Fibroblast of lung (primary cell): ENCODE results near the gene CHD5. TPM values are rescaled to one million over a fixed set of nuclear protein-coding genes. Genes with fewer than 3 reads are reported as not detected.

Source experiments
- DNase-seq, 2 donors: peaks; one replicate each; pipeline versions ENCODE4 v3.0.0 to v3.0.0-alpha.2; 2010; ENCODE audit warnings: low read depth in 2 of 2
- H2AFZ ChIP-seq: 2 replicates; pipeline ENCODE4 v1.5.1; 2012; ENCODE audit warnings: low read length, control low read depth, inconsistent platforms
- H3K27ac ChIP-seq: 2 replicates; pipeline ENCODE4 v1.5.1; 2011; ENCODE audit warnings: low read length, control low read depth; ENCODE audit not compliant: insufficient read depth
- H3K27me3 ChIP-seq: 2 replicates; pipeline ENCODE4 v1.5.1; 2011; ENCODE audit warnings: mild to moderate bottlenecking, low read length; ENCODE audit not compliant: control insufficient read depth, insufficient read depth
- H3K36me3 ChIP-seq: 2 replicates; pipeline ENCODE4 v1.5.1; 2011; ENCODE audit warnings: low read length; ENCODE audit not compliant: control insufficient read depth, insufficient read depth
- H3K4me1 ChIP-seq: 2 replicates; pipeline ENCODE4 v1.5.1; 2011; ENCODE audit warnings: low read length; ENCODE audit not compliant: control insufficient read depth, insufficient read depth; ENCODE audit errors: extremely low read depth
- H3K4me2 ChIP-seq: 2 replicates; pipeline ENCODE4 v1.5.1; 2011; ENCODE audit warnings: low read length, control low read depth; ENCODE audit not compliant: insufficient read depth; ENCODE audit errors: extremely low read depth
- H3K4me3 ChIP-seq, 4 experiments: fragments of 200-600 bp in 1 of 4; sonication (generic) in 1 of 4; replicated peaks in 1 of 4; 2 replicates each; pipeline ENCODE4 v1.5.1; 2011 to 2016; ENCODE audit warnings: low read length in 4 of 4, low read depth in 3 of 4, mild to moderate bottlenecking in 3 of 4, control low read depth in 2 of 4, inconsistent platforms in 1 of 4, mixed read lengths in 1 of 4; ENCODE audit not compliant: insufficient read depth in 1 of 4; ENCODE audit errors: control extremely low read depth in 1 of 4
- H3K79me2 ChIP-seq: 2 replicates; pipeline ENCODE4 v1.5.1; 2012; ENCODE audit warnings: mild to moderate bottlenecking, low read length, inconsistent platforms; ENCODE audit not compliant: control insufficient read depth, insufficient read depth
- H3K9ac ChIP-seq: 2 replicates; pipeline ENCODE4 v1.5.1; 2011; ENCODE audit warnings: mild to moderate bottlenecking, low read length, control low read depth; ENCODE audit not compliant: insufficient read depth
- H3K9me3 ChIP-seq: 2 replicates; pipeline ENCODE4 v1.5.1; 2012; ENCODE audit warnings: low read depth, low read length; ENCODE audit not compliant: control insufficient read depth, insufficient read depth
- H4K20me1 ChIP-seq: 2 replicates; pipeline ENCODE4 v1.5.1; 2011; ENCODE audit warnings: low read length; ENCODE audit not compliant: control insufficient read depth, insufficient read depth; ENCODE audit errors: extremely low read depth
- CTCF ChIP-seq, 2 donors: IDR thresholded peaks in 1 of 2; conservative IDR thresholded peaks in 1 of 2; 1 replicate in 1 of 2; 2 replicates in 1 of 2; pipeline ENCODE4 v1.5.1; 2011 to 2012; ENCODE audit warnings: low read length in 2 of 2, control low read depth in 1 of 2, inconsistent platforms in 1 of 2, low read depth in 1 of 2, mild to moderate bottlenecking in 1 of 2
- EZH2 ChIP-seq: IDR thresholded peaks from 2 replicates; pipeline ENCODE4 v1.5.1; 2012; ENCODE audit warnings: low read length, control low read depth, mild to moderate bottlenecking; ENCODE audit errors: missing control alignments
- polyA plus RNA-seq, 2 donors: library from polyadenylated mRNA; depleted of rRNA in 1 of 2; stranded (reverse) in 1 of 2; unstranded in 1 of 2; fragments of >200 nt; gene quantifications; 2 replicates each; pipeline ENCODE4 v1.2.1, GENCODE V29; 2011 to 2012; ENCODE audit warnings: missing spikeins in 1 of 2
- total RNA-seq: library from RNA; depleted of rRNA; stranded (reverse); fragments of >200 nt; gene quantifications from 2 replicates; pipeline ENCODE4 v1.2.1, GENCODE V29; 2014

The CHD5 gene
- total and polyA plus RNA-seq, 2 donors (not counting 1 experiment from before 2014, with no cell fraction given): under 0.01 to 0.01 TPM

GRCh38 chr1:6170742-6171201 lies 9.3 kb downstream of the CHD5 start:
- no peak overlapping the region for H2AFZ ChIP-seq
- no peak overlapping the region for H3K4me3 ChIP-seq
- H3K36me3 ChIP-seq: no peaks in the 10 kb centered on the region
- H4K20me1 ChIP-seq: no peaks in the 10 kb centered on the region
- no peaks in the 10 kb centered on the region for H3K4me1 ChIP-seq
- H3K79me2 ChIP-seq: no peaks in the 10 kb centered on the region
- no peak overlapping the region for H3K27ac ChIP-seq
- H3K9ac ChIP-seq: no peak overlapping the region
- peaks cover 3% of the 10 kb centered on the region for H3K27me3 ChIP-seq
- H3K9me3 ChIP-seq: no peaks in the 10 kb centered on the region
- no peak overlapping the region for H3K4me2 ChIP-seq
- TF ChIP-seq EZH2 (no peak), CTCF (conservative IDR thresholded peaks at IDR 0.05 in 1 of 2, IDR thresholded peaks at IDR 0.05 in 1 of 2; ENCODE audit: low read depth in 1 of 2, low read length in 2 of 2) (no peak)
- no peak for DNase-seq

- Histone ChIP-seq H3K4me1 (no peaks in the 10 kb centered on the region), H3K4me3 (no peak overlapping the region), H2AFZ (no peak overlapping the region), H3K36me3 (no peaks in the 10 kb centered on the region), H3K27ac (no peak overlapping the region), H3K9ac (no peak overlapping the region), H3K27me3 (no peaks in the 10 kb centered on the region), H4K20me1 (no peaks in the 10 kb centered on the region), H3K9me3 (no peaks in the 10 kb centered on the region), H3K79me2 (no peaks in the 10 kb centered on the region), H3K4me2 (no peak overlapping the region)
- no peak for DNase-seq
- TF ChIP-seq CTCF (conservative IDR thresholded peaks at IDR 0.05 in 1 of 2, IDR thresholded peaks at IDR 0.05 in 1 of 2; ENCODE audit: low read depth in 1 of 2, low read length in 2 of 2) (no peak), EZH2 (no peak)
These were observed 9.9 kb downstream of the CHD5 start for GRCh38 chr1:6170116-6170741.

GRCh38 chr1:6168947-6169586 lies 11.1 kb downstream of the CHD5 start:
- no peak overlapping the region for H3K9ac ChIP-seq
- no peaks in the 10 kb centered on the region for H3K4me1 ChIP-seq
- H3K9me3 ChIP-seq: no peaks in the 10 kb centered on the region
- no peaks in the 10 kb centered on the region for H3K27me3 ChIP-seq
- H4K20me1 ChIP-seq: no peaks in the 10 kb centered on the region
- H3K79me2 ChIP-seq: no peaks in the 10 kb centered on the region
- H3K4me3 ChIP-seq: no peak overlapping the region
- no peak overlapping the region for H3K27ac ChIP-seq
- TF ChIP-seq CTCF (conservative IDR thresholded peaks at IDR 0.05 in 1 of 2, IDR thresholded peaks at IDR 0.05 in 1 of 2; ENCODE audit: low read depth in 1 of 2, low read length in 2 of 2) (no peak), EZH2 (no peak)
- H2AFZ ChIP-seq: no peak overlapping the region
- H3K36me3 ChIP-seq: no peaks in the 10 kb centered on the region
- H3K4me2 ChIP-seq: no peak overlapping the region
- DNase-seq: no peak
